Gastroesophageal sphincter (tissue), 3 donors: ENCODE data around the gene CUL9.

ENCODE experiments used
- CTCF ChIP-seq, 4 experiments: fragments of 200-600 bp in 2 of 4; fragments of 450-650 bp in 2 of 4; sonication (generic) in 1 of 4; IDR thresholded peaks; one replicate each; pipeline ENCODE4 v1.5.1; 2017 to 2019; ENCODE audit warnings: antibody characterized with exemption in 4 of 4, mild to moderate bottlenecking in 2 of 4, moderate library complexity in 2 of 4
- POLR2AphosphoS5 ChIP-seq: sonication (generic); formaldehyde crosslinking; IDR thresholded peaks from one replicate; pipeline ENCODE4 v1.6.1; 2017; ENCODE audit warnings: antibody characterized with exemption

- TF ChIP-seq CTCF (IDR thresholded peaks at IDR 0.05) (no peak), POLR2AphosphoS5 (no peak)
Observed at GRCh38 chr6:43188426-43188825, 6.4 kb downstream of the CUL9 start.
